ENCODE measurements around the gene KRTAP10-3.

GRCh38 chr21:44567481-44568171 lies 9.0 kb upstream of the KRTAP10-3 start:
- no peak for TF ChIP-seq CTCF (IDR thresholded peaks at IDR 0.05)
- no peak for TF ChIP-seq POLR2A (IDR thresholded peaks at IDR 0.05)

Measured in heart left ventricle (tissue), 13 donors.